Measurements from ENCODE around the gene RFX8.

DNA sequence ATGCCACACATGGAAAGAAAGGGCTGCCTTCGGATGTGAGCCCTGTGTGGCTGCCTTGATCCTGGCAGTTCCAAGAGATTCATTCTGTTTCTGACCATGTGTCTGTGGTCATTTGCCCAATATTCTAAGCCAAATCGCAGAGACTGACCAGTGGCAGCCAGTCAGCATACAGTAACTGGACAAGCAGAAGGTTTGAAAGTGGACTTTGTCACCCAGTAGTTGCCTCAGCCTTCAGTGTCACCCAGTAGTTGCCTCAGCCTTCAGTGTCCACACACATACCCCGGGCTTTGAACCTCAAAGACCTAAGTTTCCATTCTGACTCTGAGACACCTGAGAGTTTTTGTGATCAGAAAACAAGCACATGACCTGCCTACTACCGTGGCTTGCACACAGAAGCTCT is 5.0 kb downstream of the RFX8 start:
- TF ChIP-seq, protein P1, sequence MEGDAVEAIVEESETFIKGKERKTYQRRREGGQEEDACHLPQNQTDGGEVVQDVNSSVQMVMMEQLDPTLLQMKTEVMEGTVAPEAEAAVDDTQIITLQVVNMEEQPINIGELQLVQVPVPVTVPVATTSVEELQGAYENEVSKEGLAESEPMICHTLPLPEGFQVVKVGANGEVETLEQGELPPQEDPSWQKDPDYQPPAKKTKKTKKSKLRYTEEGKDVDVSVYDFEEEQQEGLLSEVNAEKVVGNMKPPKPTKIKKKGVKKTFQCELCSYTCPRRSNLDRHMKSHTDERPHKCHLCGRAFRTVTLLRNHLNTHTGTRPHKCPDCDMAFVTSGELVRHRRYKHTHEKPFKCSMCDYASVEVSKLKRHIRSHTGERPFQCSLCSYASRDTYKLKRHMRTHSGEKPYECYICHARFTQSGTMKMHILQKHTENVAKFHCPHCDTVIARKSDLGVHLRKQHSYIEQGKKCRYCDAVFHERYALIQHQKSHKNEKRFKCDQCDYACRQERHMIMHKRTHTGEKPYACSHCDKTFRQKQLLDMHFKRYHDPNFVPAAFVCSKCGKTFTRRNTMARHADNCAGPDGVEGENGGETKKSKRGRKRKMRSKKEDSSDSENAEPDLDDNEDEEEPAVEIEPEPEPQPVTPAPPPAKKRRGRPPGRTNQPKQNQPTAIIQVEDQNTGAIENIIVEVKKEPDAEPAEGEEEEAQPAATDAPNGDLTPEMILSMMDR (IDR thresholded peaks at IDR 0.05; ENCODE audit: insufficient read depth, low read length, poor library complexity, severe bottlenecking), result no peak
- TF ChIP-seq EZH2phosphoT487 (conservative IDR thresholded peaks at IDR 0.05; ENCODE audit: low read length), result no peak

Data from SU-DHL-6 (cell line).